22Rv1 (cell line): ENCODE data around the gene HLA-DQA1.

Experiments
- CTCF ChIP-seq: fragments of 450-650 bp; IDR thresholded peaks from 2 replicates; pipeline ENCODE4 v1.5.1; 2017; ENCODE audit warnings: mild to moderate bottlenecking
- ZFX ChIP-seq: fragments of 450-650 bp; IDR thresholded peaks from 2 replicates; pipeline ENCODE4 v1.6.1; 2017; ENCODE audit warnings: antibody characterized with exemption, borderline replicate concordance

- no peak for TF ChIP-seq CTCF
- TF ChIP-seq ZFX, result no peak
Measured at GRCh38 chr6:32589596-32590449, 47.4 kb upstream of the HLA-DQA1 start, which contains the start of gene HLA-DRB1.
